ENCODE data around the gene TCEAL3.
"Not testable (repeated sequence)": the region's sequence is repeated elsewhere in the genome, so short reads cannot be mapped to it uniquely, and the experiment has no call there.

Gene TCEAL3, protein sequence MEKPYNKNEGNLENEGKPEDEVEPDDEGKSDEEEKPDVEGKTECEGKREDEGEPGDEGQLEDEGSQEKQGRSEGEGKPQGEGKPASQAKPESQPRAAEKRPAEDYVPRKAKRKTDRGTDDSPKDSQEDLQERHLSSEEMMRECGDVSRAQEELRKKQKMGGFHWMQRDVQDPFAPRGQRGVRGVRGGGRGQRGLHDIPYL

DNA sequence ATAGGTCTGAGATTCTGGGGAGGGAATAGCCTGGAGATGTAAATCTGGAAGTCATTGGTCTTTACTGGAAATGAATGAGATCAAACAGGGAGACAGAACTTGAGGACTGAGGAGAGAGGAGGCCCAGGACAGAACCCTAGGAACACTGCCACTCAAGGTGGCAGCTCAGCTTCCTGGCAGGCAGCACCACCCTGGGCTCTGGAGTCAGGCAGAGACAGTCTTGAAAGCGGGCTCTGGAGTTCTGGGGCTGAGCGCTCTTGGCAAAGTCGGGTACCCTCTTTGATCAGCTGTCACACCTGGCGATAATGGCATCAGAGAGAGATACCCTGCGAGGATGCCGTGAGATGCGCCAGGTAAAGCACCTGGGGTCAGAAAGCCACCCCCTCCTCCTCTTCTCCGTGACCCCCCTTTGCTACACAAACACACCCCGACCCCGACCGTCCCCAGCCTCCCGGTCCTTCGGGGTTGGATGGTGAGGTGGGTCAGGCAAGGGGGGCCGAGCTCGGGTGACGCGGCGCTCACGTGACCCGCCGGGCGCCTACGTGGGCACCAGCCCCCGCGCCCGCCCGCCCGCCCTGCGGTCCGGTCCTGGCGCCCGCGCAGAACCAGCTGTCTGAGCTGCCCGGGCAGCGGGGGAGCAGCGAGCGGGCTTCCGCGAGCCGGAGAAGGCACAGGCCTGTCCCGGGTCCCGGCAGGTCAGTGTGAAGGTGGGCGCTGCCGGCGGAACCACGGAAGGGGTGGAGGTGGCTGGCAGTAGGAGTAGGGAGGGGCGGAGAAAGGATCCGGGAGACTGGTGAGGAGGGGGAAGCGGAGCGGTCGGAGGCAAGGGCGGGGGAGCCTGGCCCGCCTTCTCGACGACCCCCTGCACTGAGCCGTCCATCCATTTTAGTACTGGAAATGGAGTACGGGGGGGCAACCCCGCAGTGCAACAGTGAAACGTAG is at the start of gene TCEAL3:
Gene TCEAL3 (plus strand): TSS at position 600 of the 942 bp plus-strand sequence. CDS start 1,102 bp downstream, outside the sequence.
- peak; percentile 5 for DNase-seq

DNA sequence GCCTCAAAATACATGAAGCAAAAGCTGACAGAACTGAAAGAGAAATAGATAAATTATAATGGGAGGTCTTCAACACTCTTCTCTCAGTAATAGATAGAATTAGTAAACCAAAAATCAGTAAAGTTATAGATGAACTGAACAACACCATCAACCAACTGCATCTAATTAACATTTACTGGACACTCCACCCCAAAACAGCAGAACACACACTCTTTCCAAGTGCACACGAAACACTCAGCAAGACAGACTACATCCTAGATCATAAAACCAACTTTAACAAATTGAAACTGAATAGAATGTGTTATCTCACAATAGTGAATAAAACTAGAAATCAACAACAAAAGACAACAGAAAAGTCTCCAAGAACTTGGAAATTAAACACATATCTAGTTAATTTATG is 47.5 kb upstream of the TCEAL3 start:
- DNase-seq, result no peak

DNA sequence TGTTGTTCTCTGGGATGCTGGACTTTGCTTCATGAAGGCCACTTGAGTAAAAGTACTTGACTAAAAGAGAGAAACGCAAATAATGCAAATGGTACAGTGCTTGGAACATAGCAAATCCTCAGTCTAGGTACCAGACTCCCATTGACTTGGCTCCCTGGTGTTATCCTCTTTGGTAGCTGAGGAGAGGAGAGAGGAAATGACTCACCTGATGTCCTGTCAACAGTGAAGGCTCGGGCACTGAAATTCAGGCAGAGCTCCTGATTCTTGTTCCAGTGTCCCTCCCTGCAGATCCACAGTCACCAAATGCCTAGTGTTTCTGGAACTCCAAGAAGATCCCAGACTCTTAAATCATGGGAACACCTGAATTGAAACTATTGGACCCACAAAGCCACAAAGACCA is 45.0 kb upstream of the TCEAL3 start:
- DNase-seq, result no peak

DNA sequence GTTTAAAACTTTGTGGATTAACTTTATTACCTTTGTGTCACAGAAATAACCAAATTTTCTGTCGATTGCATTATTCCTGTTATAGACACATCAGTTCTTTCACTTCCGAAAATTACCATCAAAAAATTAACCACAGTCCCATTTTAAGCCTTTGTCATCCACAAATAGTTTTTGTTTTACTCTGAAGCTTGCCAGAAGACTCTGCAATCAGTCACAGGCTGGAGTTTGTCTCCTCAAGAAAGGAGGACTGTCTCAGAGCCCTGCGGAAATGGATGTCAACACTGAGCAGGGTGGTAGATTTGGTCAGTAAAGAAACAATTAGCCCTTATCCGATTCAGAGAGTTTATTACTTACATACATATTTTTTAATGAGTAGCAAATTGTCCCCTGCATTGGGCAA is 42.6 kb upstream of the TCEAL3 start:
- no peak for DNase-seq

DNA sequence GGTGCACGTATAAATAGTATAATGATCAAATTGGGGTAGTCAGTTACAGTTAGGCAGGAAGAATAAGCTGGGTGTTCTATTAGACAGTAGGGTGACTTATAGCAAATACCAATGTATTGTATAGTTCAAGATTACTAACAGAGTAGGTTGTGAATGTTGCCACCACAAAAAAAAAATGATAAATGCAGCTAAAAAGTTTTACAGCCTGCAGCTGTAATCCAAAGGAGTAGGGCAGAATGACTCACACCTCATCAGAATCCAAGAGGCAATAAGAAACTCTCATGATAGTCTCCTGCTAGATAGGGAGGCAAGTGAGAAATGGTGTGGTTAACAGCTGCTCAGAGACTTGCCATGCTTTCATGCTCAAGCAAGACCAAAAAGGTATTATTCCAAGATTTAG is 42.0 kb upstream of the TCEAL3 start:
- DNase-seq, result no peak

DNA sequence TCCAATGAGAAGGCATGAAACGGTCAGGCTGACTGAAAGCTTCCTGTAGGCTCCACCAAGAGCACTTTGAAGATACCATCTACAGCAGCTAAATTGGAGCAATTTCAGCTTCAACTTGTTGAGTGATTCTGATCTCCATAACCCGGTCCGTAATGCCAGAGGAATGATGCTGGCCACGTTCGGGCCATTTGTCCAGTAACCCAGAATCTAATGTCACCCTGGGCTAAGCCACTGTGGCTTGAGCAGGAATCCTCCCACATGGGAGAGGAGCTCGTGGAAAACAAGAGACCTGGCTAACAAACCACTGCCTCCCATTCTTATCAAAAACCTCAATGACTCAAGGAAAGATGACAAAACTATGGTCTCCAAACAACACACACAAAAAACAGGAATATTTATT is 36.6 kb upstream of the TCEAL3 start:
- DNase-seq, result no peak

DNA sequence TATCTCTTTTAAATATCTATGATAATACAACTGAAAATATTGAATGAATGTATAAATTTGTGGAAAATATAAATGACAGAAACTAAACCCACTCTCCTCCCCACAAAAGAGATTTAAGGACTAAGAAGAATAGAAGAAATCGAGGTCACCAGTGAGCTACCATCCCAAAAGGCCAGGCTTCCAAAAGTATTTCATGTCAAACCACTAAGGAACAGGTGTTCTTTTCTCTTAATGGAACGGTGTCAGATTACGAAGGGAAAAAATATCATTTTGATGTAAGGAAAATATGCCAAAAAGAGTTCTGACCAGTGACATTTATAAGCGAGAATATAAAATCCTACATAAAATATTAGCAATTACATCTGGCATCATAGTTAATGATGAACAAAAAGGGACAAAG is 36.0 kb upstream of the TCEAL3 start:
- no peak for DNase-seq

DNA sequence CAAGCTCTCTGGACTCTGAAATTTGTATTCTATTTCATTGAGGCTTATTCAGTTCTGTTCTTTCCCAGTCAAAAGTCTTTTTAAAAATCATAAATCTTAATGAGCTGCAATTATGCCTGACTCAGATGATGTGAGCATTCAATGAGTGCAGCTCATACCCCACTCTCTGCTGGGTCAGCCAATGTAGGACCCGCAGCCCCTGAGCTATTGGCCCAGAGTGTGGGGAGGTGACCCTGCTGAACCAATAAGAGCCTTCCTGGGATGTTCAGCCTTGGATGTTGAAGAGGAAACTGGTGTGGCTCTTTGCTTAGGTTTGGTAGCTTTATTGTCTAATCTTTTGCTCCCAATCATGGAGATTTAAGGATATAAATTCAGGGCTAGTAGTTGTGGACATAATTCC is 34.6 kb upstream of the TCEAL3 start:
- DNase-seq, result no peak

DNA sequence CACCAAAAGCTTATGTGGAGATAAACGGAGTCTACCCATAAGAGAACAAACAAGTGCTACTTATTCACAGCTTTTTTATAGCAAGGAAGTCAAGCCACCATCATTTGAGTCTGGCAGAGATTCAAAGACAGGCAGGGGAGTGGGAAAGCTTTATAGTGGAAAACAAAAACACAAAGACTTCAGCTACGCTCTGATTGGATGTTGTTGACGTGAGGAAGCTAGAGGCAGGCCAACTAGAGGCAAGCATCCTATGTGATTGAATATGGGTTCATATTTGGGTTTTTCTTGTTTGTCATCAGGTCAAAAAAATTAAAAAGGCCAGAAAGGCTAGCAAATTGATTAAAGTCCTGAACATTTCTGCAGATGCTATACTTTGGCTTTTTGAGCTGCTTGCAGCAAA is 23.2 kb upstream of the TCEAL3 start:
- no peak for DNase-seq

DNA sequence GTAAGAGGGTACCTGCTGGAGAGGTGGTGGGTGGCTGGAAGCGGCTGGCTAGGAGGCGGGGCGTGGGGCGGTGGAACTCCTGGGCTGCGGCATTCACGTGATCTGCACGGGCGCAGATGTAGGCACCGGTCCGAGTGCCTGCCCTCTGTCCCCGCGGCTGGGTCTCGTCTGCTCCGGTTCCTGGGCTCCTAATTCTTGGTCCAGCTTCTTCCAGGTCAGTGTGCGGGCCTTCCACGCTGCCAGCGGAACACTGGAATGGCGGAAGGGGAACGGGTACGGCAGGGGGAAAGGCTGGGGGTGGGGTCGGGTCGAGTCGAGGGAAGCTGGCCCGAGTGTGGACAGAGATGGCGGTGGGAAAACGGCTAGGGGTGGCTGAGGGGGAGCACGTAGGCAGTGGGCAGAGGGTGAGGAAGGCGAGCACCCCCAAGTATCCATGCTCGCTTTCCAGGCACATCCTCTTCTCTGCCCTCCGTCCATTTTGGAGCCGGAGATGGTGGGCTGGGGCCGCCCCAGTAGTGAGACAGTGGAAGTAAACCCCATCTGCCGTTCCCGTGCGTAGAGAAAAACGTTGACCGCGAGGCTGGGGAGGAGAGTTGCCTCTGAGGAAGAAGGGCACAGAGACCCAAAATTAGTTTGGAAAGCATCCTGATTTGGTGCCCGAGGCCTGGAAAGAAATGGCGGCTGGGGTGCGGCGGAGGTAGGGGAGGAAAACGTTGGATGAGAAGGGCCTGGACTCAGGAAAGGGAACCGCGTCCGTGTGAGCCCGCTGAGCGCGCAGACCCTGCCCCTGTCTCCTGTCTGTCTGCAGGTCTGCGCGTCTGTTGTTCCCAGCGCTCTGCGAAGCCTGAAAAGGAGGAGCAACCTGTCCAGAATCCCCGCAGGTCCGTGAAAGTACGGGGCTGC is 22.1 kb upstream of the TCEAL3 start, which contains the start of gene TCEAL4:
Gene TCEAL4 (plus strand): TSS at position 105 of the 903 bp plus-strand sequence. CDS start 1,161 bp downstream, outside the sequence.
- no peak for DNase-seq

DNA sequence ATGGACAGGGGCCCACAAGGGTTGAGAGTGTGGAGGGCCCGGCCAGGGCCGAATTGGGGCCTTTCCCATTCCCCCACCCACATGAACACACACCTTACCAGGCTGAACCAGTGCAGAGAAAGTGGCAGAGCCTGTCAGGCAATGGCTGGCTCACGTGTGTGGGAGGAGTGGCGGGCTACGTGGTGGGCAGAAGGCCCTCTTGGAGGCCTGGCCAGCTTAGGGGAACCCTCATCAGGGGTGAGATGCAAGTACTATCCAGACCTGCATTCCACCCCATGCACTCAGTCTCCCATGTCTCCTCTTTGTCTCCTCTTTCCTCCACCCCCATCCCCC is 21.5 kb upstream of the TCEAL3 start:
- no peak for DNase-seq

DNA sequence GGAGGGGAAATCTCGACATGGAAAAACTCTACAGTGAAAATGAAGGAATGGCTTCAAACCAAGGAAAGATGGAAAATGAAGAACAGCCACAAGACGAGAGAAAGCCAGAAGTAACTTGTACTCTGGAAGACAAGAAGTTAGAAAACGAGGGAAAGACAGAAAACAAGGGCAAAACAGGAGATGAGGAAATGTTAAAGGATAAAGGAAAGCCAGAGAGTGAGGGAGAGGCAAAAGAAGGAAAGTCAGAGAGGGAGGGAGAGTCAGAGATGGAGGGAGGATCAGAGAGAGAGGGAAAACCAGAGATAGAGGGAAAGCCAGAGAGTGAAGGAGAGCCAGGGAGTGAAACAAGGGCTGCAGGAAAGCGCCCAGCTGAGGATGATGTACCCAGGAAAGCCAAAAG is 21.1 kb upstream of the TCEAL3 start:
- DNase-seq, result no peak

DNA sequence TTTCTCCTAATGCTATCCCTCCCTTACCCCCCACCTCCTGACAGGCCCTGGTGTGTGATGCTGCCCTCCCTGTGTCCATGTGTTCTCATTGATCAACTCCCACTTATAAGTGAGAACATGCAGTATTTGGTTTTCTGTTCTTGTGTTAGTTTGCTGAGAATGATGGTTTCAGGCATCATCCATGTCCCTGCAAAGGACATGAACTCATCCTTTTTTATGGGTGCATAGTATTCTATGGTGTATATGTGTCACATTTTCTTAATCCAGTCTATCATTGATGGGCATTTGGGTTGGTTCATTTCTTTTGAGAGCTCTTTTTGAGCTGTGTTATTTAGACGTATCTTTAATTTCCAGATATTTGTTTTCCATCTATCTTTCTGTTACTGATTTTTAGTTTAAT is 15.5 kb upstream of the TCEAL3 start:
- DNase-seq, result not testable (repeated sequence)

DNA sequence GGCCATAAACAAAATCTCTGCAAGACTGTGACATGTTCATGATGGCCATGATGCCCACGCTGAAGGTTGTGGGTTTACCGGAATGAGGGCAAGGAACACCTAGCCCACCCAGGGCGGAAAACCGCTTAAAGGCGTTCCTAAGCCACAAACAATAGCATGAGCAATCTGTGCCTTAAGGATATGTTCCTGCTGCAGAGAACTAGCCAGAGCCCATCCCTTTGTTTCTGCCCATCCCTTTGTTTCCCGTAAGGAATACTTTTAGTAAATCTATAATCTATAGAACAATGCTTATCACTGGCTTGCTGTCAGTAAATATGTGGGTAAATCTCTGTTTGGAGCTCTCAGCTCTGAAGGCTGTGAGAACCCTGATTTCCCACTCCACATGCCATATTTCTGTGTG is 12.6 kb upstream of the TCEAL3 start:
- DNase-seq, result not testable (repeated sequence)

DNA sequence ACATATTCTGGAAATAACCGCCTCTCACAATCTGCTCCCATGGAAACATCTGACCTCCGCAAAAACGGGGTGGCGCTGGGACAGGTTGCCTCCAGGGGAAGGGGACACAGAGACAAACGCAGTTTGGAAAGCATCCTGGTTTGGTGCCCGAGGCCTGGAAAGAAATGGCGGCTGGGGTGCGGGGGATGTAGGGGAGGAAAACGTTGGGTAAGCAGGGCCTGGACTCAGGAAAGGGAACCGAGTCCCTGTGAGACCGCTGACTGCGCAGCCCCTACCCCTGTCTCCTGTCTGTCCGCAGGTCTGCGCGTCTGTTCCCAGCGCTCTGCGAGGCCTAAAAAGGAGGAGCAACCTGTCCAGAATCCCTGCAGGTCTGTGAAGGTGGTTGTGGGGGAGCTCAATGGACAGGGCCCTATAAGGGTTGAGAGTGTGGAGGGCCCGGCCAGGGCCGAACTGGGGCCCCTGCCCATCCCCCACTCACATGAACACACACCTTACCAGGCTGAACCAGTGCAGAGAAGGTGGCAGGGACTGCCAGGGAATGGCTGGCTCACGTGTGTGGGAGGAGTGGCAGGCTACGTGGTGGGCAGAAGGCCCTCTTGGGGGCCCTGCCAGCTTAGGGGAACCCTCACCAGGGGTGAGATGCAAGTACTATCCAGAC is 672 bp downstream of the TCEAL3 start:
- DNase-seq, result peak; percentile 5

DNA sequence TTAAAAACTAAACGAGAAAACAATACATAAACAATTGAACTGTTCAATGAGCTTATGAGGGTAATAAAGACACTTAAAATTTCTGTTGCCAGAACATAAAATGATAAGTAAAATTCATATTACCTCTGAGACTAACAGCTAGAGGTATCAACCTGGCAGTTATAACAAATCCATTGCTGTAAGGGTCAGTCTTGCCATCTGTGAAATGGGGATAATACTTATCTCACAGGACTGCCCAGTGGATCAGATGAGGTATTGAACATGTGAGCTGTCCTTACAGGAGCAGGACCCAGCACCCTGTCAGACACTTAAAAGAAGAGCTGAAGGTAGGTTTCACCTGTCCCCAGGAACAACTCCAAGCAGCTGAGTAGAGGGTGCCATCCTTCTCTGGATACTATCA is 2.5 kb downstream of the TCEAL3 start:
- DNase-seq, result no peak

DNA sequence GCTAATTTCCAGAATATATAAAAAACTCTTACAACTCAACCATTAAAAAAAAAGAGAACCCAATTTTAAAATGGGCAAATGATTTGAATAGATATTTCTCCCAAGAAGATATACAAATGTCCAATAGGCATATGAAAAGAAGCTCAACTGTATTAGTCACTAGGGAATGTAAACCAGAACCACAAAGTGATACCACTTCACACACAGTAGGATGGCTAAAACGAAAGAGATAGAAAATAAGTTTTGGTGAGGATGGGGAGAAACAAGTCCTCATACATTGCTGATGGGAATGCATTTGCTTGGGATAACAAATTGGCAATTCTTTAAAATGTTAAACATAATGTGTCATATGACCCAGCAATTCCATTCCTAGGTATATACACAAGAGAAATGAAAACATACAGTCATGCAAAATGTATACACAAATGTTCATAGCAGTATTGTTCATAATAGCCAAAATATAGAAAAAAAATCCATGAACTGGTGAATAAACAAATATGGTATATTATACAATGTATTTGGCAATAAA is 5.7 kb downstream of the TCEAL3 start:
- DNase-seq, result no peak

DNA sequence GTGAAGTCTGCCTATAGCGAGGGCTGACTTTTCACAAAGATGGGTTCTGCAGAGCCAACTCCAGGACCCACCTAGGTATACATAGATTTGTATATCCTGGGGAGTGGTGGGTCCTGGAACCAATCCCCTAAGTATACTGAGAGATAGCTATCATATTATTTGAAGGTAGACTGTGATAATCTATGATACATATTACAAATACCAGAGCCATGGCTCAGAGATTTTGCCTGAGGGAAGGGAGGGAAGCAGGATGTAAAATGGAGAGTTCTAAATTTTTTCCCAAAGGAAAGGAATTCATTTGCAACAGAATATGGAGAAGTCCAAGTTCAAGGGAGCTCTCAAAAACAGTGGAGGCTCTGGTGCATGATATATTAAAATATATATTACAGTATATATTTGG is 7.2 kb downstream of the TCEAL3 start:
- no peak for DNase-seq

DNA sequence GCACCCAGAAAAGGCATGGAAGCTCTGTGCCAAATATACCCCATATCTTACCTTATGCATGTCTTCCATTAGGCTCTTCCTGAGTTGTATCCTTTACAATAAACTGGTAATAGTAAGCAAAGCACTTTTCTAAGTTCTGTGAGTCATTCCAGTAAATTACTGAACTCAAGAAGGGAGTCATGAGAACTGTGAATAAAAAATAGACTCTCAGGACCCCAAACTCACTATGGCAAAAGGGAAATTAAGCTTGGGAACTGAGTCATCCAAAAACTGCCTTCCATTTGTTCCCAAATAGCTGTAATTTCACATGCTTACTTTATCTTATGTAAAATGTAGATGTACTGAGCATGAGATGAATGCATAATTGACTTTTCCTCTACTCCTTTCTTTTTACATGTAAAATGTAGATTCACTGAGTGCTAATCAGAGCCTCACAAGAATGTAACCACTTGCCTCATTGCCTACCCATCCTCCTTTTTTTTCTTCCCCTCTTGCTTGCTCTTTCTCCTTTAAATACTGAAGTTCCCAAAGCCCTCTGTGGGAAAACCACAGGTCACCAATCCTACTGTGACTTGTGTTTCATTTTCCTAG is 8.1 kb downstream of the TCEAL3 start:
- DNase-seq, result no peak

DNA sequence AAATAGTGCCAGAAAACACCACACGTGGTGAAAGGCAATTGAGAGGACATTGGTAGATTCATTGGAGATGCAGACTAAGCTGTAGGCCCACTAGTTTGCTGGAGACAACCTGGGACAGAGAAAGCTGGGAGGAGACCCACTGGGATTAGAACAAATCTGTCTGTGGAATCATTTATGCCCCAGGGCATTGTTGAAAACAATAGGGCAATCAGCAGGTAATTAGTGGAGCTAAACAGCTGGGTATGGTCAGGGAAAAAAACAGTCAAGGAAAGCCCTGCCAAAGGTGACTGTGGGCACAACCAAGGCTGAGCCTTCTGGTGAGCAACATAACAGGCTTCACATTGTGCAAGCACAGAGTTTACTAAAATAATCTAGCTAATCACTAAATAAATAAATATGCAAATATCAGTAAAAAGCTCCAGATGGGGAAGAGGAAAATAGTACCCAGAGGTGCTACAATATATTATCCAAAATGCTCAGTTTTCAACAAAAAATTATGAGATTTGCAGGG is 9.0 kb downstream of the TCEAL3 start:
- no peak for DNase-seq

DNA sequence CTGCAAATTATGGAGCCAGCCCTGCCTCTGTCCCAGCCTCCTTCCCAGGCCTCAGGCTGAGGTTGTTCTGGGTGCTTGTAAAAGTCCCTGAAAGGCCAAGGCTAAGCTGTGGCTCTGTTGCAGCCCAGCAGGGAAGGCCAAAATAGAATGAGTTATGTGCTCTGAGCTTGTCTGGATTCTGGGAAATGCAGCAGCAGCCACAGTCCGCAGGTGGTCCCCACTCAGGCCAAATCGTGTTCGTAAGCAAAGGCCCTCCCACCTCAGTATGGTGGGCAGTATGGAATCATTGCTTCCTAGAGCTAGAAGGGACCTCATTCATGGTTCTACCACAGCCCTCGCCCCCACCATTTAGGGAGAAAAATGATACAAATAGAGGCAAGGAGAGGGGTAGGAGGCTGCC is 16.3 kb downstream of the TCEAL3 start:
- no peak for DNase-seq

DNA sequence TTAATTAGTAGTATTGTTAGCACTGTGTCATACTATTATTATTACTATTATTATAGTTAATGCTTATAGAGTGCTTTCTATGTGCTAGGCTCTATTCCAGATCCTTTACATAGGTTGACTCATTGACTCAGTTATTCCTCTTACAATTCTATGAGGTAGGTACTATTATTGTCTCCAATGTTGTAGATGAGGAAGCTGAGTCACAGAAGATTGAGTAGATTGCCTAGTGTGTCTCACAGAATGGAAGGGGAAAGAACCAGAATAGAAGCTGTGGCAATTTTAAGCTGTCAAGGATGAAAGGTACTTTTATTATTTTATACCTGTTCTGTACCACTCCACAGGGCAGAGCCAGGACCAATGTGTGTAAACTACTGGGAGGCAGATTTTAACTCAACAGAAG is 19.1 kb downstream of the TCEAL3 start:
- DNase-seq, result peak; percentile 44

All from inflammatory macrophage treated with lipopolysaccharide for 4 hours (primary cell).